GM19035 (cell line): Measurements from ENCODE around the gene NOA1.
"Not testable (repeated sequence)": the region's sequence is repeated elsewhere in the genome, so short reads cannot be mapped to it uniquely, and the experiment has no call there.

Experiments
- ATAC-seq: cut with Tn5 transposase; IDR thresholded peaks from one replicate; pipeline ENCODE4 v1.9.1; 2021; ENCODE audit not compliant: unreplicated experiment

Gene NOA1

GRCh38 chr4:56959100-56959499, 18.3 kb downstream of the NOA1 start:
- no peak for ATAC-seq

- no peak for ATAC-seq
Measured at GRCh38 chr4:56958111-56958517, 19.3 kb downstream of the NOA1 start.

- no peak for ATAC-seq
Measured at GRCh38 chr4:56953680-56954520, 23.5 kb downstream of the NOA1 start.

- ATAC-seq = no peak
Measured at GRCh38 chr4:56941403-56941802, 36.0 kb downstream of the NOA1 start.

- ATAC-seq = no peak
Measured at GRCh38 chr4:56940971-56941370, 36.4 kb downstream of the NOA1 start.

- no peak for ATAC-seq
Measured at GRCh38 chr4:56940403-56940802, 37.0 kb downstream of the NOA1 start.

- not testable (repeated sequence) for ATAC-seq
Measured at GRCh38 chr4:56939826-56940225, 37.6 kb downstream of the NOA1 start.

- no peak for ATAC-seq
Measured at GRCh38 chr4:56937262-56937661, 40.1 kb downstream of the NOA1 start.

GRCh38 chr4:56931924-56932323, 45.5 kb downstream of the NOA1 start:
- no peak for ATAC-seq

- no peak for ATAC-seq
Measured at GRCh38 chr4:56930638-56931037, 46.8 kb downstream of the NOA1 start.

- ATAC-seq = no peak
Measured at GRCh38 chr4:56927196-56927595, 50.2 kb downstream of the NOA1 start.

- ATAC-seq = not testable (repeated sequence)
Measured at GRCh38 chr4:56914977-56915376, 62.4 kb downstream of the NOA1 start.

GRCh38 chr4:56914336-56914735, 63.1 kb downstream of the NOA1 start:
- no peak for ATAC-seq
